ENCODE results near the gene NMRK2.
A peak's percentile ranks its signal among the peaks of the same experiment; 100 is the strongest.
"Not testable (repeated sequence)": the region's sequence is repeated elsewhere in the genome, so short reads cannot be mapped to it uniquely, and the experiment has no call there.

NMRK2 gene

GRCh38 chr19:3932931-3933810, at the start of gene NMRK2:
Gene NMRK2 (plus strand): TSS chr19:3933069. CDS start chr19:3933672, 603 bp downstream.
- DNase-seq, result peak; percentile 48

GRCh38 chr19:3890591-3890990, 42.3 kb upstream of the NMRK2 start:
- no peak for DNase-seq

- DNase-seq, result peak; percentile 17
Observed at GRCh38 chr19:3893509-3894179, 39.2 kb upstream of the NMRK2 start.

- DNase-seq, result not testable (repeated sequence)
Observed at GRCh38 chr19:3894959-3895358, 37.9 kb upstream of the NMRK2 start.

GRCh38 chr19:3895788-3896187, 37.1 kb upstream of the NMRK2 start:
- DNase-seq, result no peak

- DNase-seq, result no peak
Observed at GRCh38 chr19:3897936-3898335, 34.9 kb upstream of the NMRK2 start.

- no peak for DNase-seq
Observed at GRCh38 chr19:3898426-3898825, 34.4 kb upstream of the NMRK2 start.

GRCh38 chr19:3899531-3900294, 33.2 kb upstream of the NMRK2 start:
- DNase-seq, result peak; percentile 13

GRCh38 chr19:3902317-3902973, 30.4 kb upstream of the NMRK2 start:
- DNase-seq, result no peak

- DNase-seq, result no peak
Observed at GRCh38 chr19:3904233-3904632, 28.6 kb upstream of the NMRK2 start.

GRCh38 chr19:3907626-3908265, 25.1 kb upstream of the NMRK2 start:
- DNase-seq, result no peak

GRCh38 chr19:3908266-3909054, 24.4 kb upstream of the NMRK2 start:
- DNase-seq, result no peak

- no peak for DNase-seq
Observed at GRCh38 chr19:3910105-3910504, 22.8 kb upstream of the NMRK2 start.

GRCh38 chr19:3914199-3914598, 18.7 kb upstream of the NMRK2 start:
- DNase-seq, result no peak

- DNase-seq, result no peak
Observed at GRCh38 chr19:3916033-3916432, 16.8 kb upstream of the NMRK2 start.

GRCh38 chr19:3919793-3920192, 13.1 kb upstream of the NMRK2 start:
- DNase-seq, result no peak

- no peak for DNase-seq
Observed at GRCh38 chr19:3923096-3923758, 9.6 kb upstream of the NMRK2 start.

GRCh38 chr19:3923912-3924311, 9.0 kb upstream of the NMRK2 start:
- no peak for DNase-seq

GRCh38 chr19:3931041-3931440, 1.8 kb upstream of the NMRK2 start:
- no peak for DNase-seq

- no peak for DNase-seq
Observed at GRCh38 chr19:3936506-3937442, 3.9 kb downstream of the NMRK2 start.
